Loucy (cell line): ENCODE data around the gene NEK7.

Experiments used
- H2AFZ ChIP-seq: fragments of 200-600 bp; sonication (generic); 2 replicates; pipeline ENCODE4 v1.6.0; 2016; ENCODE audit warnings: antibody characterized with exemption, mild to moderate bottlenecking, low read length, moderate library complexity
- H3F3A ChIP-seq: fragments of 200-600 bp; 2 replicates; pipeline ENCODE4 v1.6.0; 2016; ENCODE audit warnings: antibody characterized with exemption, low read depth, mild to moderate bottlenecking
- H3K27me3 ChIP-seq: fragments of 200-600 bp; sonication (generic); 2 replicates; pipeline ENCODE4 v1.6.1; 2014; ENCODE audit warnings: low read length, mild to moderate bottlenecking; ENCODE audit not compliant: insufficient read depth, poor library complexity, severe bottlenecking
- H3K36me3 ChIP-seq: fragments of 200-600 bp; sonication (generic); 2 replicates; pipeline ENCODE4 v1.6.1; 2016; ENCODE audit warnings: low read length; ENCODE audit not compliant: insufficient read depth
- H3K4me1 ChIP-seq: fragments of 200-600 bp; sonication (generic); 2 replicates; pipeline ENCODE4 v1.5.1; 2014; ENCODE audit warnings: low read length, mild to moderate bottlenecking; ENCODE audit not compliant: insufficient read depth, poor library complexity, severe bottlenecking
- H3K4me2 ChIP-seq: fragments of 200-600 bp; sonication (generic); 2 replicates; pipeline ENCODE4 v1.6.0; 2014; ENCODE audit warnings: antibody characterized with exemption, low read length, low read depth, mild to moderate bottlenecking; ENCODE audit not compliant: poor library complexity, severe bottlenecking
- H3K4me3 ChIP-seq: fragments of 200-600 bp; sonication (generic); 2 replicates; pipeline ENCODE4 v1.5.1; 2014; ENCODE audit warnings: low read length, mild to moderate bottlenecking, mixed read lengths; ENCODE audit not compliant: poor library complexity, severe bottlenecking
- H3K79me2 ChIP-seq: fragments of 200-600 bp; sonication (generic); 2 replicates; pipeline ENCODE4 v1.6.1; 2014; ENCODE audit warnings: low read length; ENCODE audit not compliant: insufficient read depth
- H3K9ac ChIP-seq: fragments of 200-600 bp; sonication (generic); 2 replicates; pipeline ENCODE4 v1.6.0; 2014; ENCODE audit warnings: mild to moderate bottlenecking, low read depth, low read length, moderate library complexity; ENCODE audit not compliant: poor library complexity, severe bottlenecking
- H3K9me2 ChIP-seq: fragments of 200-600 bp; sonication (generic); replicated peaks from 2 replicates; pipeline ENCODE4 v1.6.1; 2016; ENCODE audit warnings: low read depth, low read length, mixed read lengths
- H3K9me3 ChIP-seq: fragments of 200-600 bp; sonication (generic); 2 replicates; pipeline ENCODE4 v1.6.1; 2014; ENCODE audit warnings: mild to moderate bottlenecking, antibody characterized with exemption, low read length, low read depth; ENCODE audit not compliant: insufficient read depth
- H4K20me1 ChIP-seq: fragments of 200-600 bp; sonication (generic); 2 replicates; pipeline ENCODE4 v1.6.0; 2014; ENCODE audit warnings: antibody characterized with exemption, low read length, mild to moderate bottlenecking; ENCODE audit not compliant: insufficient read depth, poor library complexity, severe bottlenecking
- EZH2phosphoT487 ChIP-seq: fragments of 200-600 bp; IDR thresholded peaks from 2 replicates; pipeline ENCODE4 v1.6.1; 2018; ENCODE audit warnings: antibody characterized with exemption, mild to moderate bottlenecking, moderate library complexity, borderline replicate concordance
- TF ChIP-seq, protein P1 (sequence below): fragments of 200-600 bp; sonication (generic); conservative IDR thresholded peaks from 2 replicates; pipeline ENCODE4 v1.5.1; 2014; ENCODE audit warnings: mild to moderate bottlenecking, antibody characterized with exemption, low read length

The NEK7 gene

DNA sequence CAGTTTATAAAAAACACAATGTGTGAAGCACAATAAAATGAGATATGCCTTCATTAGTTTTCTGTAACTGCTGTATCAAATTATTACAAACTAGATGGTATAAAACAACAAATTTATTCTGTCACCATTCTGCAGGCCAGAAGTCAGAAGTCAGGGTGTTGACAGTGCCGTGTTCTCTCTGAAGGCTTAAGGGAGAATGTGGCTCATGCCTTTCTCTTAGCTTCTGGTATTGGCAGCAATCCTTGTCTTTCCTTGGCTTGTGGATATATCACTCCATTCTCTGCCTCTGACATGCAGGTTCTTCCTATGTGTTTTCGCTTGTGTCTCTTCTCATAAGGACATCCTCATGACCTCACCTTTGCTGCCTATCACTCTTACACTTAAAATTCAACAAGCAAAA, 10.1 kb downstream of the NEK7 start:
- H4K20me1 ChIP-seq = peaks cover 62% of the 10 kb centered on the region
- 0 out of 2 replicates have a peak, but pooled peaks cover 3% of the 10 kb centered on the region for H3F3A ChIP-seq
- H3K9ac ChIP-seq = peak overlapping the region; percentile 60
- H3K4me2 ChIP-seq = peak overlapping the region; percentile 57
- H3K9me3 ChIP-seq = no peaks in the 10 kb centered on the region
- no peaks in the 10 kb centered on the region for H3K27me3 ChIP-seq
- no peak for TF ChIP-seq EZH2phosphoT487
- TF ChIP-seq, protein P1, sequence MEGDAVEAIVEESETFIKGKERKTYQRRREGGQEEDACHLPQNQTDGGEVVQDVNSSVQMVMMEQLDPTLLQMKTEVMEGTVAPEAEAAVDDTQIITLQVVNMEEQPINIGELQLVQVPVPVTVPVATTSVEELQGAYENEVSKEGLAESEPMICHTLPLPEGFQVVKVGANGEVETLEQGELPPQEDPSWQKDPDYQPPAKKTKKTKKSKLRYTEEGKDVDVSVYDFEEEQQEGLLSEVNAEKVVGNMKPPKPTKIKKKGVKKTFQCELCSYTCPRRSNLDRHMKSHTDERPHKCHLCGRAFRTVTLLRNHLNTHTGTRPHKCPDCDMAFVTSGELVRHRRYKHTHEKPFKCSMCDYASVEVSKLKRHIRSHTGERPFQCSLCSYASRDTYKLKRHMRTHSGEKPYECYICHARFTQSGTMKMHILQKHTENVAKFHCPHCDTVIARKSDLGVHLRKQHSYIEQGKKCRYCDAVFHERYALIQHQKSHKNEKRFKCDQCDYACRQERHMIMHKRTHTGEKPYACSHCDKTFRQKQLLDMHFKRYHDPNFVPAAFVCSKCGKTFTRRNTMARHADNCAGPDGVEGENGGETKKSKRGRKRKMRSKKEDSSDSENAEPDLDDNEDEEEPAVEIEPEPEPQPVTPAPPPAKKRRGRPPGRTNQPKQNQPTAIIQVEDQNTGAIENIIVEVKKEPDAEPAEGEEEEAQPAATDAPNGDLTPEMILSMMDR = no peak
- peaks cover 100% of the 10 kb centered on the region for H3K79me2 ChIP-seq
- H2AFZ ChIP-seq = no peak overlapping the region
- peak overlapping the region; percentile 48 for H3K4me3 ChIP-seq
- no peaks in the 10 kb centered on the region for H3K9me2 ChIP-seq
- H3K4me1 ChIP-seq = peaks cover 96% of the 10 kb centered on the region
- H3K36me3 ChIP-seq = no peaks in the 10 kb centered on the region

DNA sequence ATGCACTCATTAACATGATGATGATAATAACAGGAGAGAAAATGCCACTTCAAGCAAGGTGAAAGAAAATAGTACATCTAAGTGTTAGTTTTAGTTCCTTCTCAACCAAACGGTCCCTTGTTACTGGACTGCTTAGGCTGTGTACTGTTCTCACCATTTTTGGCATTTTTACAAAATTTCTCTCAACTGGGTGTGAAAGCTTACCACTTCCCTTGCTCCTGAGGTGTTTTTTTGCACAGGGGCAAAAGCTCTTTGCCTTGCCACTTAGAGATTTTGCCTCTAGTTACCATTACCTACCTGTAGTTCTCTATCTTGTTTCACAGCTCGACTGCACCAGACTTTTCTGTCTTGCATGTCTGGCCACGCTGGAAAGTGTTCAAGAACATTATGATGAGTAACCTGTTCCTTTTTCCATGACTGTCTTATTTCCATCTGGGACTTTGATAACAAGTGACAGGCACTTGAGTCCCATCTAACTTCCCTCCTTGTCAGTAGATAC, 10.7 kb downstream of the NEK7 start:
- peak overlapping the region; percentile 60 for H3K9ac ChIP-seq
- TF ChIP-seq EZH2phosphoT487 = no peak
- TF ChIP-seq, protein P1 = no peak
- peaks cover 96% of the 10 kb centered on the region for H3K4me1 ChIP-seq
- peaks cover 57% of the 10 kb centered on the region for H4K20me1 ChIP-seq
- H3K79me2 ChIP-seq = peaks cover 100% of the 10 kb centered on the region
- H3K9me3 ChIP-seq = no peaks in the 10 kb centered on the region
- H3K4me2 ChIP-seq = peak overlapping the region; percentile 57
- H3F3A ChIP-seq = peaks cover 9% of the 10 kb centered on the region; the same call in 1 of the 2 replicates
- no peaks in the 10 kb centered on the region for H3K27me3 ChIP-seq
- H3K36me3 ChIP-seq = no peaks in the 10 kb centered on the region
- no peak overlapping the region for H2AFZ ChIP-seq
- no peaks in the 10 kb centered on the region for H3K9me2 ChIP-seq
- peak overlapping the region; percentile 48 for H3K4me3 ChIP-seq

DNA sequence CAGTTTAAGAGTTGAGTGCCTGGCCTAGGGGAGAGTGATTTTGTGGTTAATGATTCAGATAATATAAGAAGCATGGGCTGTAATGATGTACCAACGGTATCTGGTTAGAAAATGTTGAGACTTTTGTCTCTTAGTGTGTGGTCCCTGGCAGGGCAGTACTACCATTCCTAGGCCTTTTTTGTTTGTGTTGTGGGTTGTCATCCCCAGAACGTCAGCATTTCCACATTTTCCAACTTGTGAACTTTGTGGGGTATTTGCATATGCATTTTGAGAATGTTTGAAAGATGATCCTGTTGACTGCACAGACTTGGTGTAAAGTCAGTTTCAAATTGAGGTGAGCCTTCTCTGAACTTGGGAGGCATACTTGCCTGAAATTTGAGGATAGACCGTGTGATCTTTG, 11.4 kb downstream of the NEK7 start:
- Histone ChIP-seq H3K9me3 (no peaks in the 10 kb centered on the region), H4K20me1 (peaks cover 50% of the 10 kb centered on the region), H3K36me3 (no peaks in the 10 kb centered on the region), H3K27me3 (no peaks in the 10 kb centered on the region), H3K9me2 (no peaks in the 10 kb centered on the region), H3K4me1 (peaks cover 98% of the 10 kb centered on the region), H3K9ac (peak overlapping the region; percentile 60), H3K4me3 (peak overlapping the region; percentile 48), H3K4me2 (peak overlapping the region; percentile 57), H3F3A (peaks cover 12% of the 10 kb centered on the region; the same call in 1 of the 2 replicates), H2AFZ (no peak overlapping the region), H3K79me2 (peaks cover 100% of the 10 kb centered on the region)
- no peak for TF ChIP-seq EZH2phosphoT487
- TF ChIP-seq, protein P1 = no peak
